HG03565 (cell line): ENCODE data around the gene ZSWIM4.
"Not testable (repeated sequence)": the region's sequence is repeated elsewhere in the genome, so short reads cannot be mapped to it uniquely, and the experiment has no call there.

Experiments
- ATAC-seq: cut with Tn5 transposase; IDR thresholded peaks from one replicate; pipeline ENCODE4 v1.9.1; 2021; ENCODE audit warnings: mild to moderate bottlenecking, moderate library complexity; ENCODE audit not compliant: unreplicated experiment

Gene ZSWIM4

DNA sequence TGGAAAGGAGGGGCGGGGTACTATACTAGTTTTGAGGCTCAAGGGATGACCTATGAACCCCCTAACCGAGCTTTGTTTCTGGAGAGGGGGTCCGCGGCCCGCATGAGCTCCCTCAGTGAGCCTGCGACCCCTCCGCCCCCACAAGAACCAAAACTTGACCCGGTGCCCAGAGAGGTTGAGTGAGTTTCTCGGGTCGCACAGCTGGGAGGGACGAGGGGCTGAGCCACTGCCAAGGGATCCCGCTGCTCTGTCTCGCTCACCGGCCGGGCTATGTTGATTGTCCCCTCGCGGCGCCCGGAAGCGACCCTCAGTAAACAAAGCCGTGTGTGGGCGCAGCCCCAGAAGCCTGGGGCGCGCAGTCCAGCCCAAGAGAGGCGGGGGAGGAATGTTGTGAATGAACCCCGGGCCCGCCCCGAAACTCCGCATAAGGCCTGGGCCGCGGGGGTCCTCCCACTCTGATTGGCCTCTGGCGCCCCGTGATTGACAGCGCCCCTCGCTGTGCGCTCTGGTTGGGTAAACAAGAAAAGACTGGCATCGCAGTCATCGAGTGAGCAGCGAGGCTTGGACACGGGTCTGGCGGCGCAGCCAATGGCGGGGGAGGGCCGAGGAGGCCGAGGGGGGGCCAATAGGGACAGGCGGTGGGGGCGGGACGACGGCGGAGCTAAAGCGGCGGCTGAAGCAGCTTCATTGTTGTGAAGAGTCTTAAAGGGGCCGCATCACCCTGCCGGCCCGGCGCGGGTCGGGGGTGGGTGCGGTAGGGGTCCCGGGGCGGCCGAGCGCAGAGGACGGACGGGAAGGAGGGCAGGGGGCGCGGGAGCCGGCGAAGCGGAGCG lies at the start of gene ZSWIM4:
TSS of gene ZSWIM4 (plus strand) at position 687 of the 833 bp plus-strand sequence. CDS start 206 bp downstream, outside the sequence.
- ATAC-seq, result peak; percentile 92

GRCh38 chr19:13747098-13747453 lies 48.2 kb upstream of the ZSWIM4 start:
- ATAC-seq, result no peak

- ATAC-seq, result no peak
These were observed 46.9 kb upstream of the ZSWIM4 start for GRCh38 chr19:13748169-13748828.

- ATAC-seq, result no peak
These were observed 43.8 kb upstream of the ZSWIM4 start for GRCh38 chr19:13751436-13751835.

DNA sequence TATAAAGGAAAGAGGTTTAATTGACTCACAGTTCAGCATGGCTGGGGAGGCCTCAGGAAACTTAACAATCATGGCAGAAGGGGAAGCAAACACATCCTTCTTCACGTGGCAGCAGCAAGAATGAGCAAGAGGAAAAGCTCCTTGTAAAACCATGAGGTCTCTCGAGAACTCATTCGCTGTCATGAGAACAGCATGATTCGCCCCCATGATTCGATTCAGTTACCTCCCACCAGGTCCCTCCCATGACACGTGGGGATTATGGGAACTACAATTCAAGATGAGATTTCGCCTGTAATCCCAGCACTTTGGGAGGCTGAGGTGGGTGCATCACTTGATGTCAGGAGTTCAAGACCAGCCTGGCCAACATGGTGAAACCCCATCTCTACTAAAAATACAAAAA lies 41.6 kb upstream of the ZSWIM4 start:
- ATAC-seq, result not testable (repeated sequence)

- ATAC-seq, result no peak
These were observed 39.0 kb upstream of the ZSWIM4 start for GRCh38 chr19:13756210-13756609.

- ATAC-seq, result no peak
These were observed 37.2 kb upstream of the ZSWIM4 start for GRCh38 chr19:13757805-13758772.

DNA sequence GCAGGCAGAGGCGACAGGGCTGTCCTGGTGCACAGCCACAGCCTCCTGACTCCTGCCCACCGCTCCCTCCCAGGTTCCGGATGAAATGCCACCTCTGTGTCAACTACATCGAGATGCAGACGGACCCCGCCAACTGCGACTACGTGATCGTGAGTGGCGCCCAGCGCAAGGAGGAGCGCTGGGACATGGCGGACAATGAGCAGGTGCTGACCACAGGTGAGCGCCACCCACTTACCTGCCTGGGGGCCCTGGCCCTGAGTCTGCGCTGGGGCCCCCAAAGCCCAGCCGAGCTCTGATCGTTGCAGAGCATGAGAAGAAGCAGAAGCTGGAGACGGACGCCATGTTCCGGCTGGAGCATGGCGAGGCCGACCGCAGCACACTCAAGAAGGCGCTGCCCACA lies 36.4 kb upstream of the ZSWIM4 start:
- ATAC-seq, result no peak

GRCh38 chr19:13761423-13761822 lies 33.8 kb upstream of the ZSWIM4 start:
- ATAC-seq, result no peak

GRCh38 chr19:13762635-13763235 lies 32.5 kb upstream of the ZSWIM4 start:
- ATAC-seq, result no peak

DNA sequence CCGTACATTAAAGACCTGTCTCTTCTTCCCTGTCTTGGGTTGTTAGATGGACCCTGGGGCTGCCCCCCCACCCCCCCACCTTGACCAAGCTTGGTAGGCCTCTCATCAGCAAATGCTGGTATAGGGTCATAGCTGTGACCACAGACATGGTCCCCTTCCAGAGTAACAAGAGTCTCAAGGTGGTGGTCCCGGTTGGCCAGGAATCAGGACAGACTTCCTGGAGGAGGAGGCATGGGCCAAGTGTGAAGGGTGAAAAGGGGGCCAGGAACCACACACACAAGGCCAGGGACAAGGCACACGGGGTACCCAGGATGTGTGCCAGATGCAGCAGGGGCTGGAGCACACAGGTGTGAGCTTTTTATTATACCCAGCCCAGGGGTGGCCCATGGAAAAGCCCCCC lies 32.0 kb upstream of the ZSWIM4 start:
- no peak for ATAC-seq

GRCh38 chr19:13764101-13764807 lies 31.0 kb upstream of the ZSWIM4 start, which contains the start of gene MRI1:
Gene MRI1, plus strand, starts transcription at chr19:13764522. Its CDS starts 67 bp downstream, at chr19:13764589.
- no peak for ATAC-seq

- no peak for ATAC-seq
These were observed 30.3 kb upstream of the ZSWIM4 start for GRCh38 chr19:13764821-13765394.

DNA sequence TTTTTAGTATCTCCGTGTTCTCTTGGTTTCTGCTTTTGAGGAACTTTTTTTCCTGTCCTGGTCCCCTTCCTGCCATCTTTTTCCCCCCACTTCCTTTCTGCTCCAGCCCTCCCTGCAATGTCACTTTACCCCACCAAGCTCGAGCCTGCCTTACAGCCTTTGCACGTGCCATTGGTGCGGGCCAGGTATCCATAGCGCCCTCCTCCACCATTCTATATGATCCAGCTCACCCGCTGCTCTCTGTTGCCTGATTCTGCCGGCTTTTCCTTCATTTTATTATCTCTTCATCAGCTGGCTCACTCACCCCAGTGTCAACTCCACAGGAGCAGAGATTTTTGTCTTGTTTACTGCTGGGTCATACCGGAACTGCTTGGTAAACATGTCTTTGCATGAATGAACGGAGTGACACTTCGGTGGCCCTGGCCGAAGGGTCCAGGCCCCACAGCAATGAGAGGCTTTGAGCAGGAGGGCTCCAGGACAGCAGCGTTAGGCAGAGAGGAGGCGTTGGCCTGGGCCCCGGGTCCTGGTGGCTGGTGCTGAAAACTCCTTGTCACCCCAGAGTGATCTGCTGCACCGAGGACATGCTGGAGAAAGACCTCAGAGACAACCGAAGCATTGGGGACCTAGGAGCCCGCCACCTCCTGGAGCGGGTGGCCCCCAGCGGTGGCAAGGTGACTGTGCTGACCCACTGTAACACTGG lies 29.7 kb upstream of the ZSWIM4 start:
- no peak for ATAC-seq

DNA sequence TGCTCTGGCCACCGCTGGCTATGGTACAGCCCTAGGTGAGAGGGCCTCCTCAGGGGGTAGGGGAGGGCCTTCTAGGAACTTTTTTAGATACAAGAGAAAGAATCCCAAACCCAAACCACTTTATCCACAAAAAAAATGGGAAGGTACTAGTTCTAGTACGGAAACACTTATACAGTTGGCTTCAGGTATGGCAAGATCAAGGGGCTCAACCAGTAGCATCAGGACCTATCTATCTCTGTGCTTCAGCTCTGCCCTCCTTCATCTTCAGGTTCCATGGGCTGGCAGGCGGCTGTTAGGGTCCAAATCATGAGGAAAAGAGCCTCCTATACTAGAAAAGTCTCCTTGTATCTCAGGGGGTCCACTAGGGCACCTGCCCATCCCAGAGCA lies 29.2 kb upstream of the ZSWIM4 start:
- no peak for ATAC-seq

GRCh38 chr19:13768510-13768909 lies 26.7 kb upstream of the ZSWIM4 start:
- ATAC-seq, result no peak

DNA sequence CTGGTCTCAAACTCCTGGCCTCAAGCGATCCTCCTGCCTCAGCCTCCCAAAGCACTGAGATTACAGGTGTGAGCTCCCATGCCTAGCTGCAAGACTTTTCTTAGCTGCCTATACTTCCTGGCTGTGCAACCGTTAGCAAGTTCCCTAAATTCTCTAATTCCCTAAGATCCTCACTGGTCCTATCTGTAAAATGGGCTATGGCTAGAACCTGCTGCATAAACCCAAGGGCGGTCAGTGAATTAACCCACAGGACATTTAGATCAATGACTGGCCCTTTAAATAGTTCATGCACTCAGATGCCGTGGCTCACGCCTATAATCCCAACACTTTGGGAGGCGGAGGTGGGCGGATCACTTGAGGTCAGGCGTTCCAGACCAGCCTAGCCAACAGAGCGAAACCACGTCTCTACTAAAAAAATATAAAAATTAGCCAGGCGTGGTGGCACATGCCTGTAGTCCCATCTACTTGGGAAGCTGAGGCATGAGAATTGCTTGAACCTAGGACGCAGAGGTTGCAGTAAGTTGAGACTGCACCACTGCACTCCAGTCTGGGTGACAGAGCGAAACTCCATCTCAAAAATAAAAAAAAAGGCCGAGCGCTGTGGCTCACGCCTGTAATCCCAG lies 25.1 kb upstream of the ZSWIM4 start:
- no peak for ATAC-seq
